G401 (cell line): ENCODE data around the gene TNFAIP8L1. TPM values are rescaled to one million over a fixed set of nuclear protein-coding genes. Genes with fewer than 3 reads are reported as not detected.

ENCODE experiments used
- DNase-seq: peaks from one replicate; pipeline ENCODE4 v3.0.0-alpha.2; 2015; ENCODE audit warnings: low spot score
- in situ Hi-C: cut with HindIII; loops from 2 replicates; pipeline ENCODE4 v1.10.0; 2016; ENCODE audit warnings: low sequenced_read_pairs, mixed read lengths
- total RNA-seq: library from RNA; depleted of rRNA; stranded (reverse); fragments of >200 nt; shearing (Covaris generic); gene quantifications from 2 replicates; pipeline ENCODE4 v1.2.3, GENCODE V29; 2014

TNFAIP8L1 gene
- total RNA-seq, 1 experiment from 2014 or later = 5.7 TPM

- in situ Hi-C loops = no loop called here
- no peak for DNase-seq
These were observed 32.2 kb upstream of the TNFAIP8L1 start for GRCh38 chr19:4606921-4607678.

- in situ Hi-C loops = no loop called here
- no peak for DNase-seq
These were observed 29.3 kb upstream of the TNFAIP8L1 start for GRCh38 chr19:4609878-4610511.

GRCh38 chr19:4613254-4613751, 26.0 kb upstream of the TNFAIP8L1 start:
- in situ Hi-C loops = no loop called here
- DNase-seq = no peak

- no peak for DNase-seq
- in situ Hi-C loops = no loop called here
These were observed 21.3 kb upstream of the TNFAIP8L1 start for GRCh38 chr19:4618019-4618418.

- in situ Hi-C loops = no loop called here
- DNase-seq = no peak
These were observed 19.5 kb upstream of the TNFAIP8L1 start for GRCh38 chr19:4619668-4620294.

- DNase-seq = no peak
- in situ Hi-C loops = no loop called here
These were observed 18.6 kb upstream of the TNFAIP8L1 start for GRCh38 chr19:4620675-4621074.

- DNase-seq = no peak
- in situ Hi-C loops = no loop called here
These were observed 16.5 kb upstream of the TNFAIP8L1 start for GRCh38 chr19:4622695-4623421.

- in situ Hi-C loops = no loop called here
These were observed 15.0 kb upstream of the TNFAIP8L1 start for GRCh38 chr19:4624301-4624700.

GRCh38 chr19:4624733-4625362, 14.5 kb upstream of the TNFAIP8L1 start:
- no peak for DNase-seq
- in situ Hi-C loops = no loop called here

More at GRCh38 chr19:4624301-4624700, 15.0 kb upstream of the TNFAIP8L1 start:
- no peak for DNase-seq

- in situ Hi-C loops = no loop called here
- peak; percentile 63 for DNase-seq
These were observed 6.0 kb upstream of the TNFAIP8L1 start for GRCh38 chr19:4633140-4633967.

- no peak for DNase-seq
- in situ Hi-C loops = no loop called here
These were observed 3.6 kb upstream of the TNFAIP8L1 start for GRCh38 chr19:4635754-4636116.

- in situ Hi-C loops = no loop called here
These were observed 3.1 kb upstream of the TNFAIP8L1 start for GRCh38 chr19:4636151-4636717.

GRCh38 chr19:4636761-4637160, 2.6 kb upstream of the TNFAIP8L1 start:
- DNase-seq = no peak
- in situ Hi-C loops = no loop called here

More at GRCh38 chr19:4636151-4636717, 3.1 kb upstream of the TNFAIP8L1 start:
- peak; percentile 57 for DNase-seq

GRCh38 chr19:4638317-4638716, 999 bp upstream of the TNFAIP8L1 start:
- in situ Hi-C loops = no loop called here
- no peak for DNase-seq

- no peak for DNase-seq
- in situ Hi-C loops = no loop called here
These were observed 373 bp downstream of the TNFAIP8L1 start for GRCh38 chr19:4639531-4640246.

GRCh38 chr19:4640247-4641000, 1.1 kb downstream of the TNFAIP8L1 start:
- in situ Hi-C loops = no loop called here

GRCh38 chr19:4641132-4641531, 1.8 kb downstream of the TNFAIP8L1 start:
- no peak for DNase-seq
- in situ Hi-C loops = no loop called here

More at GRCh38 chr19:4640247-4641000, 1.1 kb downstream of the TNFAIP8L1 start:
- no peak for DNase-seq
